GM23338 (cell line): Measurements from ENCODE around the gene CDK7. TPM values are rescaled to one million over a fixed set of nuclear protein-coding genes. Genes with fewer than 3 reads are reported as not detected.

Experiments
- ATAC-seq: fragments of 200-7000 bp; cut with Tn5 transposase; 3 replicates; pipeline ENCODE4 v1.9.1; 2020
- DNase-seq: peaks from one replicate; pipeline ENCODE4 v3.0.0-alpha.2; 2015; ENCODE audit warnings: low spot score
- H2AFZ ChIP-seq: fragments of 200-600 bp; sonication (generic); 2 replicates; pipeline ENCODE4 v1.8.0; 2016; ENCODE audit warnings: antibody characterized with exemption, mild to moderate bottlenecking, moderate library complexity
- H3F3A ChIP-seq: fragments of 200-600 bp; sonication (generic); replicated peaks from 2 replicates; pipeline ENCODE4 v1.8.0; 2017; ENCODE audit warnings: antibody characterized with exemption, mixed run types, low read depth
- H3K27ac ChIP-seq: fragments of 200-600 bp; sonication (generic); 2 replicates; pipeline ENCODE4 v1.6.1; 2016; ENCODE audit warnings: low read depth
- H3K27me3 ChIP-seq: fragments of 200-600 bp; sonication (generic); 2 replicates; pipeline ENCODE4 v1.8.0; 2016; ENCODE audit warnings: mild to moderate bottlenecking, mixed run types, moderate library complexity; ENCODE audit not compliant: insufficient read depth
- H3K36me3 ChIP-seq: fragments of 200-600 bp; sonication (generic); 2 replicates; pipeline ENCODE4 v1.8.0; 2016; ENCODE audit warnings: mild to moderate bottlenecking; ENCODE audit not compliant: insufficient read depth
- H3K4me1 ChIP-seq: fragments of 200-600 bp; sonication (generic); 2 replicates; pipeline ENCODE4 v1.8.0; 2016; ENCODE audit warnings: mild to moderate bottlenecking, moderate library complexity; ENCODE audit not compliant: insufficient read depth
- H3K4me2 ChIP-seq: fragments of 200-600 bp; sonication (generic); 2 replicates; pipeline ENCODE4 v1.7.1; 2017; ENCODE audit warnings: mixed run types
- H3K4me3 ChIP-seq: fragments of 200-600 bp; sonication (generic); 2 replicates; pipeline ENCODE4 v1.6.1; 2016; ENCODE audit warnings: mixed run types
- H3K79me2 ChIP-seq: fragments of 200-600 bp; sonication (generic); replicated peaks from 2 replicates; pipeline ENCODE4 v1.8.0; 2017; ENCODE audit warnings: mild to moderate bottlenecking; ENCODE audit not compliant: insufficient read depth
- H3K9me2 ChIP-seq: fragments of 200-600 bp; sonication (generic); 2 replicates; pipeline ENCODE4 v1.8.0; 2017; ENCODE audit not compliant: insufficient read depth
- H4K20me1 ChIP-seq: fragments of 200-600 bp; sonication (generic); replicated peaks from 2 replicates; pipeline ENCODE4 v1.8.0; 2017; ENCODE audit warnings: mild to moderate bottlenecking; ENCODE audit not compliant: insufficient read depth
- H3K27ac Mint-ChIP-seq: 2 replicates; pipeline ENCODE4 v1.8.0; 2020; ENCODE audit warnings: inconsistent platforms, mild to moderate bottlenecking, moderate library complexity, mixed read lengths
- H3K27me3 Mint-ChIP-seq: 3 replicates; pipeline ENCODE4 v1.8.0; 2022; ENCODE audit warnings: low read depth, mild to moderate bottlenecking, moderate library complexity, mixed read lengths, inconsistent platforms; ENCODE audit not compliant: insufficient read depth, poor library complexity
- H3K36me3 Mint-ChIP-seq: 3 replicates; pipeline ENCODE4 v1.8.0; 2021; ENCODE audit warnings: low read depth, mild to moderate bottlenecking, inconsistent platforms, moderate library complexity, mixed read lengths
- H3K4me1 Mint-ChIP-seq: 3 replicates; pipeline ENCODE4 v1.8.0; 2020; ENCODE audit warnings: mild to moderate bottlenecking, inconsistent platforms, mixed read lengths
- H3K4me3 Mint-ChIP-seq: 3 replicates; pipeline ENCODE4 v1.8.0; 2021; ENCODE audit warnings: moderate library complexity, mild to moderate bottlenecking, inconsistent platforms, mixed read lengths
- H3K9me3 Mint-ChIP-seq: 3 replicates; pipeline ENCODE4 v1.8.0; 2020; ENCODE audit warnings: moderate library complexity, mild to moderate bottlenecking, inconsistent platforms, mixed read lengths
- CREB1 ChIP-seq: fragments of 250-450 bp; sonication (Bioruptor Pico); IDR thresholded peaks from 2 replicates; pipeline ENCODE4 v1.5.0; 2020; ENCODE audit warnings: low read depth, mild to moderate bottlenecking, moderate library complexity
- CTCF ChIP-seq, 2 experiments: fragments of 200-600 bp in 1 of 2; sonication (generic) in 1 of 2; conservative IDR thresholded peaks; 2 replicates each; pipeline versions ENCODE4 v1.5.1 to v1.6.1; 2016 to 2017; ENCODE audit warnings: antibody characterized with exemption in 2 of 2, low read depth in 2 of 2, mild to moderate bottlenecking in 2 of 2, moderate library complexity in 1 of 2
- ETS1 ChIP-seq: IDR thresholded peaks from 2 replicates; pipeline ENCODE4 v1.6.1; 2016; ENCODE audit warnings: antibody characterized with exemption
- EZH2 ChIP-seq: fragments of 200-600 bp; sonication (generic); IDR thresholded peaks from one replicate; pipeline ENCODE4 v1.8.0; 2017; ENCODE audit warnings: antibody characterized with exemption, mild to moderate bottlenecking, low read depth; ENCODE audit not compliant: unreplicated experiment
- EZH2phosphoT487 ChIP-seq: fragments of 200-600 bp; sonication (generic); IDR thresholded peaks from one replicate; pipeline ENCODE4 v1.8.1; 2018; ENCODE audit warnings: antibody characterized with exemption; ENCODE audit not compliant: unreplicated experiment
- JUNB ChIP-seq: IDR thresholded peaks from one replicate; pipeline ENCODE4 v1.6.1; 2016; ENCODE audit warnings: antibody characterized with exemption; ENCODE audit not compliant: unreplicated experiment
- NANOG ChIP-seq: IDR thresholded peaks from 2 replicates; pipeline ENCODE4 v1.6.1; 2016; ENCODE audit warnings: antibody characterized with exemption, borderline replicate concordance
- POLR2AphosphoS5 ChIP-seq: IDR thresholded peaks from 2 replicates; pipeline ENCODE4 v1.6.1; 2016; ENCODE audit warnings: antibody characterized with exemption, low read depth
- REST ChIP-seq: IDR thresholded peaks from one replicate; pipeline ENCODE4 v1.6.1; 2018; ENCODE audit warnings: antibody characterized with exemption; ENCODE audit not compliant: unreplicated experiment
- STAT1 ChIP-seq: IDR thresholded peaks from one replicate; pipeline ENCODE4 v1.6.1; 2016; ENCODE audit warnings: antibody characterized with exemption; ENCODE audit not compliant: unreplicated experiment
- ZNF331 ChIP-seq: fragments of 250-450 bp; sonication (Bioruptor Pico); IDR thresholded peaks from 2 replicates; pipeline ENCODE4 v1.5.0; 2020; ENCODE audit warnings: low read depth, mild to moderate bottlenecking, moderate library complexity
- ZNF462 ChIP-seq: fragments of 250-450 bp; sonication (Bioruptor Pico); IDR thresholded peaks from 2 replicates; pipeline ENCODE4 v1.5.0; 2020; ENCODE audit warnings: mild to moderate bottlenecking, moderate library complexity
- polyA plus RNA-seq: library from polyadenylated mRNA; unstranded; fragments of >200 nt; fragmentation: Nextera tagmentation; extraction: Ambion mirVana; gene quantifications from 2 replicates; pipeline ENCODE4 v1.2.1, GENCODE V29; 2016
- total RNA-seq: library from RNA; depleted of rRNA; stranded (reverse); fragments of >200 nt; shearing (Covaris generic); gene quantifications from 2 replicates; pipeline ENCODE4 v1.2.3, GENCODE V29; 2014

CDK7 gene
- total and polyA plus RNA-seq, 2 experiments from 2014 or later, result 78.4 to 80.7 TPM

DNA sequence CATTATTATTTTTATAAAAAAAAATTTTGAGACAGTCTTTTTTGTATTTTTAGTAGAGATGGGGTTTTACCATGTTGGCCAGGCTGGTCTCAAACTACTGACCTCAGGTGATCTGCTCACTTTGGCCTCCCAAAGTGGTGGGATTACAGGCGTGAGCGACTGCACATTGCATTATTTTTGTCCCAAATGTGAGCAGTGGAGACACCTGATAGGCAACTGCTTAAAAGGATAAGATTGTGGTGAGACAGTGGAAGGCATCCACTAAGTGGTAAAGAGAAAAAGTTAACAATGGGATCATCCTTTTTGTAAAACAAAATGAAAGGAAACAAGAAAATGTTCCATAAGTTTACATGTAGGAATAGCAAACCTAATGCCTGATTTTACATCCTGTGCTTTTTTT lies 47.3 kb upstream of the CDK7 start (continued):
- TF ChIP-seq ZNF462 (CRISPR knock-in tag), result no peak

DNA sequence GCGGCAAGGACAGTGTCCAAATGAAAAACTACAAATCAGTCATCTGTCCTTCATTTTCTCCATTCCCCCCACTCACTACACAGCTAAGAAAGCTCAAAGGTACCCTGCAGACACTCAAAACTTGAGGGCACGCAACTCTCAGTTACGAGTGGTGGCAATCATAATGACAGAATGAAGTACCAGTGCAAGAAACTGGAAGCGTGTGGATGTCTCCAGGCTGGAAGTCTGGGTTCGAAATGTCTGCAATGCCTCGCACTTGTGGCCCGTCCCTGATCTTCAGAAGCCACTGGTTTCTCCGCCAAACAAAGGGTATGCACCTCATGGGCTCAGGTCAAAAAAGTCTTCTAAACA lies 45.9 kb upstream of the CDK7 start:
- Histone ChIP-seq H3K4me1 (no peaks in the 10 kb centered on the region), H2AFZ (peak overlapping the region; percentile 74; the same call in 1 of the 2 replicates), H3K36me3 (peaks cover 20% of the 10 kb centered on the region; the same call in 1 of the 2 replicates), H3K27ac (peak overlapping the region; percentile 94), H4K20me1 (no peaks in the 10 kb centered on the region), H3K9me2 (no peaks in the 10 kb centered on the region), H3K27me3 (no peaks in the 10 kb centered on the region), H3F3A (no peaks in the 10 kb centered on the region), H3K4me3 (peak overlapping the region; percentile 66), H3K79me2 (peaks cover 11% of the 10 kb centered on the region; the same call in 1 of the 2 replicates), H3K4me2 (peak overlapping the region; percentile 82)
- peaks cover 10% of the 10 kb centered on the region for H3K27me3 Mint-ChIP-seq
- H3K27ac Mint-ChIP-seq, result peak overlapping the region; percentile 99
- H3K4me3 Mint-ChIP-seq, result peak overlapping the region; percentile 98
- ATAC-seq, result peak; percentile 6
- H3K36me3 Mint-ChIP-seq, result peaks cover 19% of the 10 kb centered on the region
- DNase-seq, result no peak
- no peaks in the 10 kb centered on the region; the same call in 1 of the 3 replicates for H3K4me1 Mint-ChIP-seq
- no peaks in the 10 kb centered on the region; the same call in 2 of the 3 replicates for H3K9me3 Mint-ChIP-seq
- TF ChIP-seq EZH2 (no peak), ETS1 (no peak), STAT1 (no peak), EZH2phosphoT487 (no peak), CREB1 (CRISPR knock-in tag) (no peak), NANOG (no peak), ZNF331 (CRISPR knock-in tag) (no peak), CTCF (conservative IDR thresholded peaks at IDR 0.05; ENCODE audit: low read depth in 2 of 2) (no peak), JUNB (no peak), REST (no peak), POLR2AphosphoS5 (no peak)
